ENCODE results near the gene FAM229A.
"Not testable (repeated sequence)": the region's sequence is repeated elsewhere in the genome, so short reads cannot be mapped to it uniquely, and the experiment has no call there.

The FAM229A gene

DNA sequence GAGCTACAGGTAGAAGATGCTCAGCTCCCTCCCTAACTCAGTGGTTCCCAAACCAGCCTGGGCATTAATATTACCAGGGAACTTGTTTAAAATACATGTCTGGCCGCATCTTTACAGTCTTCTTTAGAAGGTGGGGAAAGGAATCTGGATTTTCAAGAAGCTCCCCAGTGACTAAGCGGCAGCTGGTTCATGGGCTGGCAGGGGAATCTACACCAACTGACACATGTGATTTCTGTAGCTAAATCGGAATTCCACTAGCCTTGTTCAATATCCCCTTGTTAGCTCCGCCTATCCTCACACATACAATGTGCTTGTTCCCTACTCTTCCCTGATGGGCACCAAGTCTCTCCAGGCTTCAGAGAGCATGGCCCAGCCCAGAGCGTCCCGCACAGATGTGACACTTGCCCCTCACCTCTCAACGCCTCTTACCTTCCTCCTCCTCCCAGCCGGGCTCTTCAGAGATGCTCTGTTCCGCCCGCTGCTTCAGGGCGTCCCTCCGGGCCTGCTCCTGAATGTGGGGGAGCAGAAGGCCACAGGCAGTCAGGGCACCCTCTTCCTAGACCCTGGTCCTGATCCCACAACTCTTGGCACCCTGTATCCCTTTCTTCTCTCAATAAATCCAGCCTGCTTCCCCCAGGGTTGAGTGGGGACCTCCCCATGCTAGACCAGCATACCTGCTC is 15.4 kb upstream of the FAM229A start:
- DNase-seq (ENCODE audit: low spot score): no peak

GRCh38 chr1:32376199-32376598 is 13.9 kb upstream of the FAM229A start:
- no peak for DNase-seq (ENCODE audit: low spot score)

GRCh38 chr1:32373996-32374592 is 11.8 kb upstream of the FAM229A start:
- DNase-seq (ENCODE audit: low spot score): no peak

DNA sequence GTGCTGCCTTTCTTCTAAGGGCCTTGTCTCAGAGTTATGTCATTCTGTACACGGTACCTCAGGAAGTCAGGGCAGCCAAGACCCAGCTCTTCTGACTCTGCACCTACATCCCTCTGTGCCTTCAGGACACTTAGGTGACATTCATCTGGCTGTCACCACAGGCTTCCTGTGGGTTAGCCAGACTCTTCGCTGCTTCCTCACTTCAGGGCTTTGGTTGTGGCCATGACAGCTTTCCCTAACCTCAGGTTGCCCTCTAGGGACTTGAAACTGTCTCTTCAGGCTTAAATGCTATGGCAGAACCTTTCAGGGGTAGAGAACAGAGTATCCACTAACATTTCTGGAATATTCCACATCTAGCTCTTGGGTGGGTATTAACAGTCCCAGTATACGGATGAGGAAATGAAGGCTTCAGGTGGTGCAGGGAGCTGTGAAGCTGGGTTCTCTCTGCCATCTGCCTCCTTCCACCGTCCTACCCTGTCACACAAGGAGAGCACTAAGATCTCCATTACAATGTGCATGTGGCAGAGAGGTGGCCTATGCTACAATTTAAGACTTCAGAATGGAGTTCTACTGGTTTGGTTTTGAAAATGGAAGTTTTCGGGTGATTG is 10.0 kb upstream of the FAM229A start:
- DNase-seq (ENCODE audit: low spot score): no peak

- DNase-seq (ENCODE audit: low spot score): no peak
These were observed 5.8 kb upstream of the FAM229A start for GRCh38 chr1:32367912-32368635.

GRCh38 chr1:32365445-32365844 is 3.2 kb upstream of the FAM229A start:
- no peak for DNase-seq (ENCODE audit: low spot score)

GRCh38 chr1:32364836-32365235 is 2.6 kb upstream of the FAM229A start:
- no peak for DNase-seq (ENCODE audit: low spot score)

DNA sequence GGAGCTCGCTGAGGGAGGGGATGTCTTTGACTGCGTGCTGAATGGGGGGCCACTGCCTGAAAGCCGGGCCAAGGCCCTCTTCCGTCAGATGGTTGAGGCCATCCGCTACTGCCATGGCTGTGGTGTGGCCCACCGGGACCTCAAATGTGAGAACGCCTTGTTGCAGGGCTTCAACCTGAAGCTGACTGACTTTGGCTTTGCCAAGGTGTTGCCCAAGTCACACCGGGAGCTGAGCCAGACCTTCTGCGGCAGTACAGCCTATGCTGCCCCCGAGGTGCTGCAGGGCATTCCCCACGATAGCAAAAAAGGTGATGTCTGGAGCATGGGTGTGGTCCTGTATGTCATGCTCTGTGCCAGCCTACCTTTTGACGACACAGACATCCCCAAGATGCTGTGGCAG is 1.4 kb upstream of the FAM229A start:
- no peak for DNase-seq (ENCODE audit: low spot score)

DNA sequence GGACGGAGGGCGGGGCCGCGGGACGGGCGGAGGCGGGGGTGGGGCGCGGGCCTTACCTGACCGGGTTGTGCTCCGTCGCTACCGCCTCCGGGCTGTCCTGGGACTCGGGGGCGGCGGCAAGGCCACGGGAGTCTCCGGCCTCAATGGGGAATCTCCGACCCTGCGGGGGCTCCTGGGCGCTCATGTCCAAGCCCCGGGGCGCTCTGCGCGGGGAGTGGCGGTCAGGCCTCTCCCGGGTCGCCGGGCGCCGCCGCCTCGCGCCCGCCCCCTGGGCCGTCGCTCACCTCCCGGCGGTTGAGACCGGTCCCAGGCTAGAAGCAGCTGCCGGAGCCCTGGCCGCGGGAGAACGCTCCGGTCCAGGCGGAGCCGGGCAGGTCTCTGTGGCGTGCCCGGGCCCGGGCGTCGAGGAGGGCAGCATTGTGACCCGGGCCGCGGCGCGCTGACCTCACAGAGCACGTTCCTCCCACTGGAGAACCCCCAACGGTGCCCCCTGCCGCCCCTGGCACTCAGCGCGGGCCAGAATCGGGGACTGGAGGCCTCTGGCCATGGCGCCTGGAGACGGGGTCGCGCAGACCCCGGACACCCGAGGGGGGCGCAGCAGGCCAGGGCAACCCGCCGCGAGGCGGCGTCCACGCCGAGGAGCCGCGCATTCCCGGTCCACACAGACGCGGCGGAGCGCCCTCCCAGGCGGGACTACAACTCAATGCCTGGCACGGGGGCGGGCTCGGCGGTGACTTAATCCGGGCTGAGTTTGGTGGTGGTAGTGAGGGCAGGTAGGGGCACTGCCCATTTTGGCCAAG is 411 bp downstream of the FAM229A start:
- no peak for DNase-seq (ENCODE audit: low spot score)

GRCh38 chr1:32361308-32361673 is 994 bp downstream of the FAM229A start:
- DNase-seq (ENCODE audit: low spot score): no peak

GRCh38 chr1:32358435-32358834 is 3.9 kb downstream of the FAM229A start:
- no peak for DNase-seq (ENCODE audit: low spot score)

DNA sequence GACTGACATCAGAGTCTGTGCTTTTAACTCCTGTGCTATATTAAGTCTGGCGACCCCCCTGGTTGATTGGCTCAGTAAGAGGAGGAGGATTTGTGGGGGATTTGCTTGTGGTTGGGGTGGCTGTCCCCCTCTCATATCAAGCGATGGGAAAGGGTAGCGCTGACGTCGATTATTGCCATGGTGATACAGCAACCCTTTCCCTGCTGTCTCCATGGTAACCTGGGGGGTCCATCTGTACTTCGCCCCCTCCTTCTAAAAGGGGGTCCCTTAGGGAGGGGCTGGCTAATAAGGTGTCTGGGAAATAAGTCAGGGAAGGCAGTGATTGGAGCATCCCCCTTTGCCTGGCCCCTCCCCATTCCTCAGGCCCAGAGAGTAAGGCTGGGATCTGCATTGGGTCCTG is 4.7 kb downstream of the FAM229A start:
- no peak for DNase-seq (ENCODE audit: low spot score)

GRCh38 chr1:32356478-32356877 is 5.8 kb downstream of the FAM229A start:
- DNase-seq (ENCODE audit: low spot score): no peak

DNA sequence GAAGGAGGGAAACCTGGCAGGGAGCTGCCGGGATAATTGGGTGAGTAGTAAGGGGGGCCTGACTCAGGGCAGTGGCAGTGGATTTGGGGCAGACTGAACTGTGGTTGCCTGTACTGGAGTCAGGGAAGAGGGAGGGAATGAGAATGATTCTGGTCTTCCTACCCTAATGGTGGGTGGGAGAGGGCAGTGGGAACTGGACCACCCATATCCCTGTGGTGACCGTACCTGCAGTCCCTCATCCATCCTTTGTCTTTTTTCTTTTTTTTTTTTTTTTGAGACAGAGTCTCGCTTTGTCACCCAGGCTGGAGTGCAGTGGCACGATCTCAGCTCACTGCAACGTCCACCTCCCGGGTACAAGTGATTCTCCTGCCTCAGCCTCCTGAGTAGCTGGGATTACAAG is 6.5 kb downstream of the FAM229A start:
- DNase-seq (ENCODE audit: low spot score): not testable (repeated sequence)

DNA sequence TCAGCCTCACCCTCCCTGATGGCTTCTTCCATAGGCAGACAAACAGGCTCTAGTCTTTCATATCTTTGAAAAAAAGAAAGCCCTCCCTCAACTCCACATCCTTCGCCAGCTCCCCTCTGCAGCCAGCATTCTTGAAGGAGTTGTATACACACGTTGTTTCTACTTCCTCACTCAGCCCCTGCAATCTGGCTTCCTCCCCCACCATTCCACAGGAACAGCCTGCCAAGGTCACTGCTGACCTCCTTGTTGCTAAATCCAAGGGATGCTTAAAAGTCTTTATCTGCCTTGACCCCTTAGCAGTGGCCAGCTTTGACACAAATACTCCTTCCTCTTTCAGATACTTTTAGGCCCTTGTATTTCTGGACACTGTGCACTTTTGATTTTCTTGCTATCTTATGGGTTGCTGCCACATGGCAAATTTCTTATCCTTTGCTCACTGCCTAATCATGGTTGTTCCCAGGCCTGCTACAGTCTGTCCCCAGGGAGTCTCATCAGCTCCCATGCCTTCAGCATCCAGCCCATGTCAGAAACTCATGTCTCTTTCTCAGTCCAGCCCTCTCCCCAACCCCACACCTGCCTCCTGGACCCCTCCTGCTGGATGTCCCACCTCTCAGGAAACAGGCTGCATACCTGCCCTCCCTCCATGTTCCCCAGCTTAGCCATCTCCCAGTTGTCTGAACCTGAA is 8.3 kb downstream of the FAM229A start:
- DNase-seq (ENCODE audit: low spot score): no peak

GRCh38 chr1:32353431-32353830 is 8.9 kb downstream of the FAM229A start:
- no peak for DNase-seq (ENCODE audit: low spot score)

DNA sequence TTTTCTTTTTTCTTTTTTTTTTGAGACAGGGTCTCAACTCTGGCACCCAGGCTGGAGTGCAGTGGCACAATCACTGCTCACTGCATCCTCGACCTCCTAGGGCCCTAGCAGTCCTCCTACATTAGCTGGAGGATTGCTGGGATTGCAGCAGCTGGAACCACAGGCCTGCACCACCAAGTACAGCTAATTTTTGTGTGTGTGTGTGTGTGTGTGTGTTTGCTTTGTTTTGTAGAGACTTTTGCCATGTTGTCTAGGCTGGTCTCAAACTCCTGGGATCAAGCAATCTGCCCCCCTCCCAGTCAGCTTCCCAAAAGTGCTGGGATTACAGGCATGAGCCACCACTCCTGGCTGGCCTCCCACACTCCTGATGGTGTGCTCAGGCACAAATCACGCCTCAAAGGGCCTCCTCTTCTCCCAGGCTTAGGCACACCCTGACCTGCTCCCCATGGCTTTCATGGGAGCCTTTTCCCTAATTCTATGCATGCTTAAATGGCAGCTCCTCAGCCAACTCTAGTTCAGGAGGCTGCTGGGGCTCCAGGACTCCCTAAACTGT is 9.4 kb downstream of the FAM229A start:
- DNase-seq (ENCODE audit: low spot score): no peak

DNA sequence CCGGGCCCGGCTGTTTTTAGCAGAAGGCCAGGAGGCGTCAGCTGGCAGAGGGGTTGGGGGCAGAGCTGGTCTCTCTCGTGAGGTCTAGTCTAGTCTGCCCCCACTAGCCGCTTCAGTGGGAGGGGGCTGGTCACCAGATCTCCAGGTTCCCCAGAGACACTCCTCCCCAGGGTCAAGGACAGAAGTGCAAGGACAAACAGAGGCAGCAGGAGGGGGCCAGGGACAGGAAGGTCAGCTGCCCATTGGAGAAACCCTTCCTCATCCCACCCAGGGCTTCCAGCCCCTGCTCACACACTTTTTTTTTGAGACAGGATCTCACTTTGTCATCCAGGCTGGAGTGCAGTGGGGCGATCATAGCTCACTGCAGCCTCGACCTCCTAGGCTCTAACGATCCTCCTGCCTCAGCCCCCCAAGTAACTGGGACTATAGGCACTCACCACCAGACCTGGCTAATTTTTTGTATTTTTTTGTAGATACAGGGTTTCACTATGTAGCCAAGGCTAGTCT is 10.0 kb downstream of the FAM229A start:
- DNase-seq (ENCODE audit: low spot score): no peak

GRCh38 chr1:32351399-32352238 is 10.7 kb downstream of the FAM229A start:
- DNase-seq (ENCODE audit: low spot score): peak; percentile 92

GRCh38 chr1:32350785-32351398 is 11.4 kb downstream of the FAM229A start:
- DNase-seq (ENCODE audit: low spot score): peak; percentile 73

All from RKO (cell line).